Measurements from ENCODE around the gene RASGEF1B.

The RASGEF1B gene

DNA sequence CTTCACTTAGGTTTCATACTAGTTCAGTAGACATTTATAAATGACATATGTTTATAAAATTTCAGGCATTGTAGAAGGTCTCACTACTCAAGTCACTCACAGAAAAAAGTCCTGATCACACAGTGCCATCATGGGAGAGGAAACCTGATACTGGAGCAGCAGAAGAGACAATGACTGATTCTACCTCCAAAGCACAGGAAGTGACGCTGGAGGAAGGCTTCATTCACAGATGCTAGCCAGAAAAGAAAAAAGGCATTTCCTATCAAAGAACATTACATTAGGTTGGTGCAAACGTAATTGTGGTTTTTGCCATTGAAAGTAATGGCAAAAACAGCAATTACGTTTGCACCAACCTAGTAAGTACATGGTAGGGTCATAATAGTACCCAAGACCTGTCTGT, 79.5 kb downstream of the RASGEF1B start:
- DNase-seq = no peak

DNA sequence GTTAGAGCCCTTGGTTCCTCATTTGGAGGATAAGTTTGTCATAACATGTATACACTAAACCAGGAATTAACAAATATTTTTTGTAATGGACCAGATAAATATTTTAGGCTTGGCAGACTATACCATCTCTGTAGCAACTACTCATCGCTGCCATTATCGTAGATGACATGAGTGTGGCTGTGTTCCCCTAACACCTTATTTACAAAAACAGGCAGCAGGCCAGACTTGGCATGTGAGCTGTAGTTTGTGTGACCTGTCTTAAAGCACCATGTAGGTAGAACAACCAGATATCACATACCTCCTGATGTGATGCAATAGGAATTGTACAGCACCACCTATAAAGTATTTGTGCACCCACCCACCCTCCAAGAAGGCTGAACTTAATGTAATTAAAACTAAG, 82.0 kb downstream of the RASGEF1B start:
- no peak for DNase-seq

DNA sequence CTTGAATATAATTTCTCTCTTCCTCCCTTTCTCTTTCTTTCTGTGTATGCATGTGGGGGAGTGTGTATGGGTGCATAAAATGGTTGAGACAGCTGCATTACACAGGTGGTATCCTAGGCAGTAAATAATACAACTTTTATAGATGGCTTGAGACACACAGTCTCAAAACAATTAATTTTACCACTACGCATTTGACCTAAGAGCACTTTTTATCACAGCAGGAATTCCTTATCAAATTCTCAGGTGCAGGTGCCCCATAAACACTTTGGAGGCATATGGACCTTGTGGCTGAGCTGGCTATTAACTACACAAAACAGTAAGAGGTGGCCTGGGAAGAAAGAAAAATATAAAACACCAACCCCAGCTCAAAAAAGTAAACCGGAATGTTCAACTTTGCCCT, 91.3 kb downstream of the RASGEF1B start:
- no peak for DNase-seq

DNA sequence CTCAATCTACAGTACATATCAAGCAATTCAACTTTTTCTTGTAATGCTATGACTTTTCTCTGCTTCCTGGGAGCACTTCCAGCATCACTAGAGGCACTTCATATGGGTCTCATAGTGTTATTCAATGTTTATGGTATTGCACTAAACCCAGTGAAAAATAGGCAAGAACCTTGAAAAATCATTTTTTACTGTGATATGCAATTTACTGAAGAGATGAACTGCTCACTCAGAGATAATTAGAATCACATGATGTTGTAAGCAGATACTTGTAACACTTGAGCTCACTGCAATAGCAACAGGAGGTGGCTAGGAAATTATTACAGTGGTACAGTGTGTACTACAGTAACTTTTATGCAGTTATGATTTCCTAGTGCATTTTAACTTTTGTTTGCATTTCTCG, 93.3 kb downstream of the RASGEF1B start:
- DNase-seq = no peak

- DNase-seq = no peak
These were observed 94.5 kb downstream of the RASGEF1B start for GRCh38 chr4:81377191-81377590.

DNA sequence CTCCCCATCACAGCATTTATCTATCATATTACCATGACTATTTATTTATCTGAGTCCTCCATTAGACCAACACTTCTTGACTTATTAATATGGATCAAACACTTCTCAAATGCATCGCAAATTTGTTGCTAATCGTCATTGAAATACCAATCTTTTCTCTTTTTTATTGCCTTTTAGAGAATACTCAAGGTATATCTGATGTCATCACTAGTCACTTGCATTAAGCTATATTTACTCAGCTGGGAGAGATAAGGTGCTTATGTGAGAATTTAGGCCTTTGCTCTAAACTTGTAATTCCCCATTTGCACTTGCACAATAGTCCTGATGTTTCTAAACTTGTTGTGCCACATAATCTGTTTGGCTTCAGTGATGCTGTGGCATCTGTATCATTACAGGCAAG, 95.0 kb downstream of the RASGEF1B start:
- DNase-seq = no peak

Measured in activated CD4-positive, alpha-beta T cell treated with anti-CD3 and anti-CD28 coated beads, Interleukin-2, amount 50 U/mL, for 16 hours (primary cell).